GM12878 (cell line): ENCODE measurements around the gene ZC3H7B. TPM values are rescaled to one million over a fixed set of nuclear protein-coding genes. Genes with fewer than 3 reads are reported as not detected.

Experiments used
- ATAC-seq: fragments of 200-7000 bp; cut with Tn5 transposase; 3 replicates; pipeline ENCODE4 v1.9.1; 2020; ENCODE audit warnings: mild to moderate bottlenecking, moderate library complexity
- BruUV-seq: library from RNA; stranded (reverse); fragments of 400-500 nt; replicated peaks from 2 replicates; lab custom pipeline; 2021; lab: Mats Ljungman, UMichigan
- CTCF ChIA-PET: fragments of 300-600 bp; sonication (Branson Sonifier 250); formaldehyde crosslinking; extraction: SDS; loops from one replicate; lab custom pipeline; 2021; ENCODE audit warnings: inconsistent platforms; lab: Yijun Ruan, JAX
- POLR2A ChIA-PET: fragments of 350-600 bp; formaldehyde crosslinking; extraction: SDS; loops from one replicate; lab custom pipeline; 2021; ENCODE audit warnings: inconsistent platforms; lab: Charles Lee
- RAD21 ChIA-PET: fragments of 300-600 bp; sonication (Branson Sonifier 250); formaldehyde crosslinking; loops from one replicate; lab custom pipeline; 2023; ENCODE audit warnings: antibody characterized with exemption; ENCODE audit not compliant: unreplicated experiment; lab: Charles Lee
- SMC1A ChIA-PET: fragments of 300-600 bp; sonication (Branson Sonifier 250); formaldehyde crosslinking; loops from one replicate; lab custom pipeline; 2023; ENCODE audit not compliant: unreplicated experiment, uncharacterized antibody; lab: Charles Lee
- DNase-seq: peaks from one replicate; pipeline ENCODE4 v3.0.0-alpha.2; 2011; ENCODE audit warnings: low read depth, low spot score
- FAIRE-seq: peaks from 3 replicates; lab custom pipeline; 2011; peaks lifted over from hg19 to GRCh38; lab: Jason Lieb, UNC
- H2AFZ ChIP-seq: 2 replicates; pipeline ENCODE4 v1.6.0; 2011; ENCODE audit warnings: low read depth, low read length, control low read depth; ENCODE audit not compliant: control insufficient read depth
- H3K27ac ChIP-seq: 2 replicates; pipeline ENCODE4 v1.5.1; 2011; ENCODE audit warnings: control low read depth; ENCODE audit not compliant: control insufficient read depth, insufficient read depth
- H3K27me3 ChIP-seq, 2 experiments: replicated peaks in 1 of 2; 2 replicates each; pipeline versions ENCODE4 v1.6.0 to v1.6.1; 2011; ENCODE audit warnings: low read length in 1 of 2; ENCODE audit not compliant: control insufficient read depth in 2 of 2, insufficient read depth in 2 of 2
- H3K36me3 ChIP-seq, 2 experiments: 2 replicates each; pipeline ENCODE4 v1.5.1; 2011; ENCODE audit warnings: low read length in 1 of 2; ENCODE audit not compliant: control insufficient read depth in 2 of 2, insufficient read depth in 2 of 2
- H3K4me1 ChIP-seq: 2 replicates; pipeline ENCODE4 v1.6.1; 2011; ENCODE audit warnings: mild to moderate bottlenecking, low read length, moderate library complexity, mixed read lengths; ENCODE audit not compliant: control insufficient read depth, insufficient read depth
- H3K4me2 ChIP-seq: 2 replicates; pipeline ENCODE4 v1.6.0; 2011; ENCODE audit warnings: control low read depth; ENCODE audit not compliant: control insufficient read depth, insufficient read depth
- H3K4me3 ChIP-seq: fragments of 200-600 bp; sonication (generic); 2 replicates; pipeline ENCODE4 v1.5.1; 2016
- H3K79me2 ChIP-seq: 2 replicates; pipeline ENCODE4 v1.6.0; 2011; ENCODE audit warnings: low read length; ENCODE audit not compliant: control insufficient read depth, insufficient read depth
- H3K9ac ChIP-seq: 2 replicates; pipeline ENCODE4 v1.8.0; 2011; ENCODE audit warnings: low read length, control low read depth, mixed read lengths; ENCODE audit not compliant: control insufficient read depth, insufficient read depth
- H3K9me3 ChIP-seq: replicated peaks from 3 replicates; pipeline ENCODE4 v1.5.1; 2011; ENCODE audit warnings: mild to moderate bottlenecking, low read length; ENCODE audit not compliant: control insufficient read depth, insufficient read depth
- H4K20me1 ChIP-seq: 2 replicates; pipeline ENCODE4 v1.6.0; 2011; ENCODE audit not compliant: control insufficient read depth, insufficient read depth
- ATF7 ChIP-seq: fragments of 450-650 bp; IDR thresholded peaks from 2 replicates; pipeline ENCODE4 v1.6.1; 2016; ENCODE audit warnings: low read depth, mild to moderate bottlenecking
- BACH1 ChIP-seq: fragments of 450-650 bp; IDR thresholded peaks from 2 replicates; pipeline ENCODE4 v1.6.1; 2017; ENCODE audit warnings: mild to moderate bottlenecking, borderline replicate concordance
- CREM ChIP-seq: IDR thresholded peaks from 2 replicates; pipeline ENCODE4 v1.6.1; 2014; ENCODE audit warnings: antibody characterized with exemption, low read depth
- FOXM1 ChIP-seq: IDR thresholded peaks from 2 replicates; pipeline ENCODE4 v1.6.1; 2012; ENCODE audit warnings: low read depth, mild to moderate bottlenecking, inconsistent platforms, low read length, moderate library complexity
- HDAC2 ChIP-seq: fragments of 200-600 bp; sonication (generic); IDR thresholded peaks from 2 replicates; pipeline ENCODE4 v1.6.1; 2017
- KLF5 ChIP-seq: fragments of 450-650 bp; IDR thresholded peaks from 2 replicates; pipeline ENCODE4 v1.6.1; 2014; ENCODE audit warnings: mild to moderate bottlenecking; ENCODE audit not compliant: partially characterized antibody
- NRF1 ChIP-seq: conservative IDR thresholded peaks from 2 replicates; pipeline ENCODE4 v1.6.1; 2011; ENCODE audit warnings: mild to moderate bottlenecking, low read depth, low read length, improper control_type of control experiment
- PAX8 ChIP-seq: fragments of 450-650 bp; IDR thresholded peaks from 2 replicates; pipeline ENCODE4 v1.6.1; 2017; ENCODE audit warnings: mild to moderate bottlenecking, moderate library complexity
- RB1 ChIP-seq: fragments of 450-650 bp; formaldehyde crosslinking; IDR thresholded peaks from 2 replicates; pipeline ENCODE4 v1.6.1; 2017; ENCODE audit warnings: mild to moderate bottlenecking, borderline replicate concordance
- RBBP5 ChIP-seq: fragments of 200-600 bp; sonication (generic); conservative IDR thresholded peaks from 2 replicates; pipeline ENCODE4 v1.6.1; 2016
- RUNX3 ChIP-seq: IDR thresholded peaks from 2 replicates; pipeline ENCODE4 v1.6.1; 2012; ENCODE audit warnings: low read length, inconsistent platforms
- SMARCA5 ChIP-seq: fragments of 450-650 bp; IDR thresholded peaks from 2 replicates; pipeline ENCODE4 v1.6.1; 2017; ENCODE audit warnings: mild to moderate bottlenecking
- SMC3 ChIP-seq: IDR thresholded peaks from 2 replicates; pipeline ENCODE4 v1.6.1; 2011; ENCODE audit warnings: low read length, improper control_type of control experiment, borderline replicate concordance
- SPI1 ChIP-seq: IDR thresholded peaks from 2 replicates; pipeline ENCODE4 v1.6.1; 2011; ENCODE audit warnings: low read depth, mild to moderate bottlenecking, low read length, moderate library complexity, borderline replicate concordance; ENCODE audit not compliant: insufficient read depth
- ZBED1 ChIP-seq: IDR thresholded peaks from 2 replicates; pipeline ENCODE4 v1.6.1; 2016; ENCODE audit warnings: borderline replicate concordance
- ZNF217 ChIP-seq: fragments of 450-650 bp; IDR thresholded peaks from 2 replicates; pipeline ENCODE4 v1.6.1; 2017; ENCODE audit warnings: antibody characterized with exemption, mild to moderate bottlenecking
- ZNF622 ChIP-seq: fragments of 450-650 bp; IDR thresholded peaks from 2 replicates; pipeline ENCODE4 v1.6.1; 2017; ENCODE audit warnings: mild to moderate bottlenecking, inconsistent platforms
- WGBS: methylation state at CpG from one replicate; pipeline ENCODE4 v1.1.6; 2016; ENCODE audit warnings: low lambda C conversion rate; ENCODE audit not compliant: insufficient replicate concordance, insufficient coverage; ENCODE audit errors: missing lambda C conversion rate; 5-methylcytosine and 5-hydroxymethylcytosine counted together
- in situ Hi-C: fragments of 300-500 bp; cut with MboI; formaldehyde crosslinking; loops from 9 replicates; pipeline ENCODE4 v1.14.3; 2018; ENCODE audit warnings: mixed read lengths
- intact Hi-C: fragments of 100-400 bp; cut with micrococcal nuclease; formaldehyde crosslinking; loops from one replicate; pipeline ENCODE4 v1.14.2; 2022; ENCODE audit not compliant: unreplicated experiment
- polyA plus RNA-seq, 11 experiments: library from polyadenylated mRNA; depleted of rRNA in 4 of 11; unstranded in 6 of 11; stranded (reverse) in 5 of 11; fragments of >200 nt; fragmentation: Nextera tagmentation in 4 of 11; fragmentation: Illumina TruSeq in 1 of 11; extraction: Ambion mirVana in 4 of 11; extraction: Trizol in 1 of 11; gene quantifications; 1 replicate in 1 of 11; 2 replicates in 10 of 11; pipeline versions ENCODE4 v1.2.1 to v1.2.3, GENCODE V29; 2011 to 2016; ENCODE audit warnings: inconsistent platforms in 2 of 11, missing spikeins in 2 of 11, low read depth in 1 of 11
- total RNA-seq, 4 experiments: library from RNA; depleted of rRNA in 3 of 4; stranded (reverse); fragments of >200 nt in 3 of 4; fragmentation: Illumina TruSeq in 1 of 4; extraction: Trizol in 1 of 4; gene quantifications; 2 replicates each; pipeline versions ENCODE4 v1.2.1 to v1.2.3, GENCODE V29; 2013 to 2021
- TF ChIP-seq, protein P1 (sequence below): IDR thresholded peaks from 2 replicates; pipeline ENCODE4 v1.6.1; 2012; ENCODE audit warnings: low read depth, low read length, improper control_type of control experiment
- TF ChIP-seq, protein P2 (sequence below): fragments of 150-350 bp; IDR thresholded peaks from 2 replicates; pipeline ENCODE4 v1.6.1; 2016; ENCODE audit warnings: low read depth, low read length

The ZC3H7B gene
- total and polyA plus RNA-seq, 10 of the 15 experiments (the other 5 are each of a cell fraction or from before 2014, with no cell fraction given) = 0.26 to 52.3 (median 22.4) TPM

DNA sequence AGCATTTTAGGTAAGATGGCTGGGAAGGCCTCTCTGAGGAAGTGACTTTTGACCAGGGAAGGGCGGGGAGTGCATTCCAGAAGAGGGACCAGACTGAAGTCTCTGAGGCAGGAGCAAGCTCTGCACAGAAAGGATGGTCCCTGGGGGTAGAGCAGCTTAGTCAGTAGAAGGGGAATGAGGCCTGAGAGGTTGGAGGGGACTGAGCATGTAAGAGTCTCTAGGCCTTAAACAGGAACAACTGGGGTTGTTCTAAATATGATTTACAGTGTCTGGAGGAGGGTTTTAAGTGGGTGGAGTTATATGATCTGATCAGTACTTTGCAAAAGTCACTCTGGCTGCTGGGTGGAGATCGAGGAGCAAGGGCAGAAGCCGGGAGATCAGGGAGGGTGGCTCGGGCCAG lies 48.8 kb downstream of the ZC3H7B start:
- ChIA-PET RAD21 (no interaction called here), POLR2A (no interaction called here), SMC1A (interaction anchor here (0.6 kb wide), 1 partner anchor 594 kb away, joined by 3 read pairs; no protein-coding TSS in a partner anchor), CTCF (no interaction called here)
- FAIRE-seq (no peak), ATAC-seq (no peak), DNase-seq (no peak)
- H3K9ac ChIP-seq = no peak overlapping the region
- WGBS = 97% methylated on average over 4 of the region's 4 CpGs
- no peaks in the 10 kb centered on the region for H3K27me3 ChIP-seq
- intact Hi-C loops (no loop called here), in situ Hi-C loops (no loop called here)
- no peak for TF ChIP-seq RB1
- no peak for TF ChIP-seq PAX8
- no peak for TF ChIP-seq HDAC2
- TF ChIP-seq, protein P1, sequence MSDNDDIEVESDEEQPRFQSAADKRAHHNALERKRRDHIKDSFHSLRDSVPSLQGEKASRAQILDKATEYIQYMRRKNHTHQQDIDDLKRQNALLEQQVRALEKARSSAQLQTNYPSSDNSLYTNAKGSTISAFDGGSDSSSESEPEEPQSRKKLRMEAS = no peak
- no peak for TF ChIP-seq ZNF217
- no peak for TF ChIP-seq CREM
- TF ChIP-seq RBBP5 = no peak
- TF ChIP-seq ZNF622 = no peak
- TF ChIP-seq RUNX3 = no peak
- no peak for TF ChIP-seq KLF5
- TF ChIP-seq ATF7 = no peak
- TF ChIP-seq, protein P2, sequence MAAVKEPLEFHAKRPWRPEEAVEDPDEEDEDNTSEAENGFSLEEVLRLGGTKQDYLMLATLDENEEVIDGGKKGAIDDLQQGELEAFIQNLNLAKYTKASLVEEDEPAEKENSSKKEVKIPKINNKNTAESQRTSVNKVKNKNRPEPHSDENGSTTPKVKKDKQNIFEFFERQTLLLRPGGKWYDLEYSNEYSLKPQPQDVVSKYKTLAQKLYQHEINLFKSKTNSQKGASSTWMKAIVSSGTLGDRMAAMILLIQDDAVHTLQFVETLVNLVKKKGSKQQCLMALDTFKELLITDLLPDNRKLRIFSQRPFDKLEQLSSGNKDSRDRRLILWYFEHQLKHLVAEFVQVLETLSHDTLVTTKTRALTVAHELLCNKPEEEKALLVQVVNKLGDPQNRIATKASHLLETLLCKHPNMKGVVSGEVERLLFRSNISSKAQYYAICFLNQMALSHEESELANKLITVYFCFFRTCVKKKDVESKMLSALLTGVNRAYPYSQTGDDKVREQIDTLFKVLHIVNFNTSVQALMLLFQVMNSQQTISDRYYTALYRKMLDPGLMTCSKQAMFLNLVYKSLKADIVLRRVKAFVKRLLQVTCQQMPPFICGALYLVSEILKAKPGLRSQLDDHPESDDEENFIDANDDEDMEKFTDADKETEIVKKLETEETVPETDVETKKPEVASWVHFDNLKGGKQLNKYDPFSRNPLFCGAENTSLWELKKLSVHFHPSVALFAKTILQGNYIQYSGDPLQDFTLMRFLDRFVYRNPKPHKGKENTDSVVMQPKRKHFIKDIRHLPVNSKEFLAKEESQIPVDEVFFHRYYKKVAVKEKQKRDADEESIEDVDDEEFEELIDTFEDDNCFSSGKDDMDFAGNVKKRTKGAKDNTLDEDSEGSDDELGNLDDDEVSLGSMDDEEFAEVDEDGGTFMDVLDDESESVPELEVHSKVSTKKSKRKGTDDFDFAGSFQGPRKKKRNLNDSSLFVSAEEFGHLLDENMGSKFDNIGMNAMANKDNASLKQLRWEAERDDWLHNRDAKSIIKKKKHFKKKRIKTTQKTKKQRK = no peak
- no peak for TF ChIP-seq NRF1
- TF ChIP-seq ZBED1 = no peak
- no peak for TF ChIP-seq SPI1
- no peak for TF ChIP-seq SMARCA5
- TF ChIP-seq SMC3 = no peak
- no peak for TF ChIP-seq BACH1
- TF ChIP-seq FOXM1 = no peak
- peaks cover 30 to 34% of the 10 kb centered on the region in 2 experiments; a peak in 3 of 4 replicates for H3K36me3 ChIP-seq
- H3K27ac ChIP-seq = no peak overlapping the region
- BruUV-seq = no TSS peak
- no peaks in the 10 kb centered on the region for H3K79me2 ChIP-seq
- no peaks in the 10 kb centered on the region for H3K9me3 ChIP-seq
- H3K4me1 ChIP-seq = no peaks in the 10 kb centered on the region
- no peak overlapping the region for H3K4me3 ChIP-seq
- H2AFZ ChIP-seq = no peak overlapping the region
- no peak overlapping the region for H3K4me2 ChIP-seq
- H4K20me1 ChIP-seq = no peaks in the 10 kb centered on the region
